B cell (primary cell): ENCODE measurements around the gene RASGRF2. TPM values are rescaled to one million over a fixed set of nuclear protein-coding genes. Genes with fewer than 3 reads are reported as not detected.

Source experiments
- ATAC-seq: fragments of 200-7000 bp; cut with Tn5 transposase; one replicate; pipeline ENCODE4 v1.10.0; 2021; ENCODE audit warnings: low read depth, mild to moderate bottlenecking, moderate number of reproducible peaks, moderate library complexity
- CTCF ChIA-PET: fragments of 350-600 bp; sonication (Branson Sonifier 250); formaldehyde crosslinking; loops from one replicate; lab custom pipeline; 2021; ENCODE audit warnings: antibody characterized with exemption, inconsistent platforms; lab: Charles Lee
- POLR2A ChIA-PET: fragments of 350-600 bp; sonication (Branson Sonifier 250); formaldehyde crosslinking; loops from one replicate; lab custom pipeline; 2021; ENCODE audit warnings: antibody characterized with exemption; lab: Charles Lee
- DNase-seq: peaks from one replicate; pipeline ENCODE4 v3.0.0; 2013
- H2AFZ ChIP-seq: 2 replicates; pipeline ENCODE4 v1.6.1; 2012; ENCODE audit warnings: mild to moderate bottlenecking, low read depth, low read length; ENCODE audit not compliant: insufficient read depth, poor library complexity, severe bottlenecking
- H3K27ac ChIP-seq, 2 donors: 1 replicate in 1 of 2; 2 replicates in 1 of 2; pipeline ENCODE4 v1.5.1; 2012 to 2013; ENCODE audit warnings: low read length in 2 of 2, mild to moderate bottlenecking in 2 of 2, moderate library complexity in 1 of 2
- H3K27me3 ChIP-seq, 4 experiments: fragments of 200-600 bp in 1 of 4; sonication (generic) in 1 of 4; replicated peaks in 1 of 4; 1 replicate in 2 of 4; 2 replicates in 2 of 4; pipeline versions ENCODE4 v1.6.1 to v1.7.0; 2013 to 2016; ENCODE audit warnings: low read length in 3 of 4, mild to moderate bottlenecking in 2 of 4, mixed read lengths in 1 of 4, moderate library complexity in 1 of 4; ENCODE audit not compliant: insufficient read depth in 4 of 4, control insufficient read depth in 3 of 4; ENCODE audit errors: control extremely low read depth in 1 of 4
- H3K36me3 ChIP-seq, 2 experiments: replicated peaks in 1 of 2; 1 replicate in 1 of 2; 2 replicates in 1 of 2; pipeline versions ENCODE4 v1.6.1 to v1.7.1; 2013; ENCODE audit warnings: low read length in 1 of 2; ENCODE audit not compliant: insufficient read depth in 2 of 2, control insufficient read depth in 1 of 2; ENCODE audit errors: control extremely low read depth in 1 of 2, extremely low read depth in 1 of 2
- H3K4me1 ChIP-seq, 2 donors: fragments of 200-600 bp in 1 of 2; sonication (generic) in 1 of 2; 1 replicate in 1 of 2; 2 replicates in 1 of 2; pipeline versions ENCODE4 v1.5.1 to v1.6.1; 2013 to 2017; ENCODE audit warnings: low read length in 2 of 2; ENCODE audit not compliant: control insufficient read depth in 2 of 2, insufficient read depth in 2 of 2
- H3K4me2 ChIP-seq: replicated peaks from 2 replicates; pipeline ENCODE3; 2012; ENCODE audit warnings: mild to moderate bottlenecking, low read depth, low read length; ENCODE audit not compliant: poor library complexity, severe bottlenecking
- H3K4me3 ChIP-seq, 5 experiments: fragments of 200-600 bp in 1 of 5; sonication (generic) in 1 of 5; 1 replicate in 3 of 5; 2 replicates in 2 of 5; pipeline versions ENCODE4 v1.5.1 to v1.7.0; 2011 to 2016; ENCODE audit warnings: low read length in 4 of 5, mild to moderate bottlenecking in 4 of 5, low read depth in 2 of 5, control low read depth in 1 of 5, moderate library complexity in 1 of 5; ENCODE audit not compliant: insufficient read depth in 1 of 5; ENCODE audit errors: control extremely low read depth in 1 of 5, extremely low read depth in 1 of 5
- H3K79me2 ChIP-seq: fragments of 200-600 bp; sonication (generic); one replicate; pipeline ENCODE4 v1.6.0; 2016; ENCODE audit warnings: low read length; ENCODE audit not compliant: control insufficient read depth, insufficient read depth
- H3K9ac ChIP-seq: fragments of 200-600 bp; sonication (generic); 2 replicates; pipeline ENCODE4 v1.6.1; 2017; ENCODE audit warnings: mild to moderate bottlenecking, low read length, moderate library complexity
- H3K9me3 ChIP-seq, 3 donors: one replicate each; pipeline versions ENCODE4 v1.6.1 to v1.7.1; 2013; ENCODE audit warnings: low read length in 2 of 3; ENCODE audit not compliant: control insufficient read depth in 2 of 3, insufficient read depth in 1 of 3; ENCODE audit errors: control extremely low read depth in 1 of 3
- H4K20me1 ChIP-seq: 2 replicates; pipeline ENCODE4 v1.6.0; 2012; ENCODE audit warnings: mild to moderate bottlenecking, low read length; ENCODE audit not compliant: insufficient read depth, control insufficient read depth, poor library complexity, severe bottlenecking
- H3K27ac Mint-ChIP-seq: one replicate; pipeline ENCODE4 v1.8.0; 2021; ENCODE audit warnings: mixed read lengths
- H3K27me3 Mint-ChIP-seq: one replicate; pipeline ENCODE4 v1.8.0; 2021; ENCODE audit warnings: mixed read lengths
- H3K4me1 Mint-ChIP-seq: one replicate; pipeline ENCODE4 v1.8.0; 2021; ENCODE audit warnings: mixed read lengths
- H3K4me3 Mint-ChIP-seq: one replicate; pipeline ENCODE4 v1.8.0; 2021; ENCODE audit warnings: mixed read lengths
- H3K9me3 Mint-ChIP-seq: one replicate; pipeline ENCODE4 v1.8.0; 2022; ENCODE audit warnings: mixed read lengths; ENCODE audit not compliant: insufficient read depth
- CTCF ChIP-seq: fragments of 200-600 bp; IDR thresholded peaks from one replicate; pipeline ENCODE4 v1.8.0; 2022; ENCODE audit warnings: antibody characterized with exemption, mild to moderate bottlenecking
- EZH2 ChIP-seq: IDR thresholded peaks from 2 replicates; pipeline ENCODE4 v1.6.1; 2012; ENCODE audit warnings: borderline replicate concordance, low read depth, mild to moderate bottlenecking, moderate library complexity, low read length; ENCODE audit not compliant: insufficient read depth, poor library complexity, severe bottlenecking
- WGBS: methylation state at CpG from one replicate; pipeline ENCODE4 v1.1.5; 2013; ENCODE audit warnings: missing lambda C conversion rate; ENCODE audit not compliant: insufficient coverage; 5-methylcytosine and 5-hydroxymethylcytosine counted together
- intact Hi-C: fragments of 100-400 bp; cut with micrococcal nuclease; formaldehyde crosslinking; loops from one replicate; pipeline ENCODE4 v1.10.0; 2022
- polyA plus RNA-seq: library from polyadenylated mRNA; depleted of rRNA; stranded (reverse); fragments of >200 nt; gene quantifications from 2 replicates; pipeline ENCODE4 v1.2.3, GENCODE V29; 2012
- total RNA-seq, 2 donors: library from RNA; stranded (reverse); fragments of 120-200 nt in 1 of 2; gene quantifications; 1 replicate in 1 of 2; 2 replicates in 1 of 2; pipeline versions ENCODE4 v1.2.3 to v1.2.4, GENCODE V29; 2013 to 2022

Gene RASGRF2
- total and polyA plus RNA-seq, 2 donors (not counting 1 experiment from before 2014, with no cell fraction given) = 0.04 to 0.37 TPM

- Histone ChIP-seq H3K4me1 (no peaks in the 10 kb centered on the region), H3K36me3 (no peaks in the 10 kb centered on the region), H3K79me2 (no peaks in the 10 kb centered on the region), H3K9ac (no peak overlapping the region), H3K27ac (no peak overlapping the region), H3K9me3 (no peaks in the 10 kb centered on the region), H4K20me1 (no peaks in the 10 kb centered on the region), H3K4me3 (no peak overlapping the region), H3K27me3 (peaks cover 0 to 9% (median 0%) of the 10 kb centered on the region in 4 experiments), H2AFZ (no peak overlapping the region), H3K4me2 (no peak overlapping the region)
- 96% methylated on average over 5 of the region's 7 CpGs for WGBS
- Mint-ChIP-seq H3K27ac (no peak overlapping the region), H3K4me1 (no peaks in the 10 kb centered on the region), H3K4me3 (no peak overlapping the region), H3K9me3 (no peaks in the 10 kb centered on the region), H3K27me3 (peaks cover 20% of the 10 kb centered on the region)
- intact Hi-C loops = no loop called here
- no peak for ATAC-seq
- ChIA-PET POLR2A (no interaction called here), CTCF (no interaction called here)
- TF ChIP-seq EZH2 (no peak), CTCF (no peak)
- no peak for DNase-seq
These were observed 165.8 kb downstream of the RASGRF2 start for GRCh38 chr5:81125959-81126358.

GRCh38 chr5:81128416-81128815, 168.3 kb downstream of the RASGRF2 start:
- H3K4me3 Mint-ChIP-seq = no peak overlapping the region
- ATAC-seq = no peak
- peaks cover 9% of the 10 kb centered on the region for H3K27me3 Mint-ChIP-seq
- TF ChIP-seq CTCF = no peak
- TF ChIP-seq EZH2 = no peak
- no peak overlapping the region for H2AFZ ChIP-seq
- ChIA-PET CTCF (no interaction called here), POLR2A (no interaction called here)
- H3K9ac ChIP-seq = no peak overlapping the region
- H3K27ac Mint-ChIP-seq = no peak overlapping the region
- H3K9me3 ChIP-seq = no peaks in the 10 kb centered on the region
- H3K79me2 ChIP-seq = no peaks in the 10 kb centered on the region
- no peak overlapping the region for H3K27ac ChIP-seq
- peaks cover 0 to 7% (median 0%) of the 10 kb centered on the region in 4 experiments for H3K27me3 ChIP-seq
- intact Hi-C loops = no loop called here
- no peaks in the 10 kb centered on the region for H3K36me3 ChIP-seq
- H3K4me1 Mint-ChIP-seq = no peaks in the 10 kb centered on the region
- no peaks in the 10 kb centered on the region for H3K4me1 ChIP-seq
- DNase-seq = no peak
- H4K20me1 ChIP-seq = no peaks in the 10 kb centered on the region
- WGBS = 94% methylated on average over 3 of the region's 7 CpGs
- H3K9me3 Mint-ChIP-seq = no peaks in the 10 kb centered on the region
- no peak overlapping the region for H3K4me3 ChIP-seq
- H3K4me2 ChIP-seq = no peak overlapping the region
